NCI-H2107 treated with DMSO at 0.1 percent for 48 hours (cell line): ENCODE results near the gene DNAJA3.

ENCODE experiments used
- DNase-seq: peaks from one replicate; lab custom pipeline; 2025; ENCODE audit not compliant: unreplicated experiment; lab: John Stamatoyannopoulos, UW

The DNAJA3 gene

DNA sequence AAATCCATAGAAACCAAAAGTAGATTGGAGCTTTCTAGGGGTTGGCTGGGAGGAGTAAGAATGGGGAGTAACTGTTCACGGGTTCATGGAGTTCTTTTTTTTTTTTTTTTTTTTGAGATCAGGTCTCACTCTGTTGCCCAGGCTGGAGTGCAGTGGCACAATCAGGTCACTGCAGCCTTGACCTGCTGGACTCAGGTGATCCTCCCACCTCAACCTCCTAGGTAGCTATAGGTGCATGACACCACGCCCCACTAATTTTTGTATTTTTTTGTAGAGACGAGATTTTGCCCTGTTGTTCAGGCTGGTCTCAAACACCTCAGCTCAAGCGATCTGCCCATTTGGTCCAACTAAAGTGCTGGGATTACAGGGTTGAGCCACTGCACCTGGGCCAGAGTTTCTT, 47.2 kb downstream of the DNAJA3 start:
- DNase-seq = no peak

DNA sequence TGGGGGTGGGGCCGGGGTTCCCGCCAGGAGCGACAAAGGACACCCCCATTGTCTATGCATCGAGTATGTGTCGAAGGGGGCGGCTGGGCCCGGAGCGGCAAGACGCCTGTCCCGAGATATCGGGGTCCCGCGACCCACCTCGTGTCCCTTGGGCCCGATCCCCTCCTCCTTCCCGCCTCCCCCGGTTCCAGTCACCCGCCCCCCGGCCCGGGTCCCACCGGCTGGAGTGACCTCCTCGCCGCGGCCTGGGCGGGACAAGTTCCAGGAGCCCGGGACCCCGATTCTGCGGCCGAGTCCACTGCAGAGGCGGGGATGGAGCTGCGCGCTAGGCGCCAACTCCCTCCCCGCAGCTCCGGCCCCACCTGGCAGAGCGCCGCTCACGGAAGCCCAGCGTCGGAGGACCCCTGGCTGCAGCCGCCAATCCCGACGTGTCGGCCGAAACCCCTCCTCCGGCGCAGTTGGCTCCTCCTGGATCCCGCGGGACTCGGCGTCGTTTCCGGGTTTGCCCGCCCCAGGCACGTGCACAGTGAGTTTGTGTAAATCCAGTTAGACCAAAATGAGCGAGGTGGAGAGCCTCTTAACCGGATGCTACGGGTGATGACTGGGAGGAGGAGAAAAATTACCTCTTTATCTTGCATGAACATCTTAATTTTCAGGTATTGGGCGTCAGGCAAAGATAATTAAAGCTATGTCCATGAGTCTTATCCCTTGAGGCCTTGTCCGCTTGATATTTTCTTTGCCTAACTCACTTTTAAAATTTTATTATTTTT, 48.7 kb downstream of the DNAJA3 start, which contains the start of gene NMRAL1:
NMRAL1 (minus strand) TSS at position 434 of the 770 bp plus-strand sequence. CDS start 493 bp downstream, outside the sequence.
- no peak for DNase-seq

DNA sequence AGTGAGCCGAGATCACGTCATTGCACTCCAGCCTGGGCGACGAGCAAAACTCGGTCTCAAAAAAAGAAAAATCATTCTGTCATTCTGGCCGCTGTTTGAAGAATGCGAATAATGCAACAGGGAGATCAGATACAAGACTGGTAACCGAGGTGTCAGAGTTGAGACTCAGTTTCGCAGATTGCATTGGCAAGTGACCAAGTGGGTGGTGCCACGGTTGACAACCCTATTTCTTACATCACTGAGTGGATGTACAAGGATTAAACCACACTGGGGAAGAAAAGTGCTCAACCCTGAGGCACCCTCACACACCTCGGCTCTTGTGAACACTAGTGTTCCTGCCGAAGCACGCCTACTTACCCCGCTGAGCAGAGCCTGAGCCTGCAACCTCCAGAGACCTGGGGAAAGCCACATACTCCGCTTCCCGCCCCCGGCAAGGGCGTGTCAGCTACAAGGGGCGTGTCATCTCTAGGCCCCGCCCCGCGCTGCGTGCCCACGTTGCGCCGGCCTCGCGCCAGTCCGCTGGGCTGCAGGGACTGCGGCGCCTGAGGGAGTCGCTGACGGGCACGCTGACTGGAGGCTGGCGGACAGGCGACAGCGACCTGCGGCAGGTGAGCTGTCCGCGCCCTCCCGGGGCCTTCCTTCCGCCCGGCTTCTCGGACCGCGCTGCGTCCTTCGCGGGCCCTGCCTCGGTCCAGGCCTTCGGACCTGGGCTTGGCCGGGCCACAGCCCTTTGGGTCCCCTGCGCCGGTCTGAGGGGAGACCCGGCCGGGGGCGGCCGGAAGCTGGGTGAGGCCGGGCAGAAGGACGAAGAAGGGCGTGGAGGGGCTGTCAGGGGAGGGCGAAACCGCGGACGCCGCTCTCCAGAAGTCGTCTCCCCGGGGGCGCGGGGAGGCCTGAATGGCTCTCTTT, 50.5 kb downstream of the DNAJA3 start, which contains the start of gene HMOX2:
HMOX2 (plus strand) TSS at position 519 of the 909 bp plus-strand sequence. CDS start 29,127 bp downstream, outside the sequence.
- DNase-seq = peak; percentile 76

DNA sequence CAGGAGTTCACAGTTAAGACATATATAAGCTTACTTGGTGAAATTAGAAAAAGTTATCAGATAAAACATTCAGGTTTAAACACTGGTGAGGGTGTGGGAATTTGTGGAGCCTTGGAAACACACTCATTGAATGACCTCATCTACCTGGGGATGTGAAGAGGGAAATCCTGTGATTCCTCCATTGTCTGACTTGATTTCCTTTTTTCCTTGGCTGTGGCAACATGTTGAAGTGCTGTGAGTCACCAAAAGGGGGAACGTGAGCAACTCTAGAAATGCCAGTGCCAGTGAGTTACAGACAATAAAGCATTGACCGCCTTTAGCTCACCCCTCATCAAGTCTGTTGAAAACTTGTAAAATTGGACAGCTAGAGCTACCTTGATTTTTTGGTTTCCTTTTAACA, 52.3 kb downstream of the DNAJA3 start:
- DNase-seq = no peak

DNA sequence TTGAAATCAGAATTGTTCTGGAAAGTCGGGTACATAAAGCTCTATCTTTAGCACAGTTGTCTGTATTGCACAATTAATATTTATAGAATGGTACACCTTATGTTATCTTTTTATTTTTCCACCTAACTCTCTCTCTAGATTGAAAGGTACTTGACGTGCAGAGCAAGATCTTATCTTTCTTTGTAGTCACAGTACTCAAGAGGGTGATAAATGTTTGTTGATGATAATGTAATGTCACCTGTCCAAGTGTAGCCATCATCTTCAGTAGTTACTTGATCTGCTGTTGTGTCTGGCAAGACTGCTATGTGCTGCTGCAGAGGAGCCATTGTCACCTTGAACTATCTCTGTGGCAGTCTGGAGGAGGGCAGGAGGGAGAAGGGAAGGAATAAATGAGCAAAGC, 55.9 kb downstream of the DNAJA3 start:
- DNase-seq = no peak

DNA sequence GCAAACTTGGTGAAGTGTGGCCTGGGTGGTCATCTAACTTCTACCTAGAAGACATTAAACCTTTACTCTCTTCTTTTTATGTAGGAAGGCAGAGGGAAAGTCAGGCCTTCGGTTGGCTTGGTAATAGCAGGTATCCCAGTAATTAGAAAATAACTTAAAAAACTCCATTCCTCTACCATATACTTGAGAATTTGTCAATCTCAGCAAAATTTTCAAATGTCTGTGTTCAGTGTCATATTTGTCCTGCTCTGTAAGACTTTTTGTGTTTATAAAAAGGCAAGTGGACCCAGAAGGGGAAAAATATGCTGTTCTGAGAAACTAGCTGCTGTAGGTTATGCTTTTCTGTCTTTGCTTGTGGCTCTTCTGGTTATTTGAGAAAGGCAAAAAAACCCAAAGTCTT, 56.3 kb downstream of the DNAJA3 start:
- no peak for DNase-seq

- DNase-seq = no peak
Observed at GRCh38 chr16:4486126-4486893, 60.6 kb downstream of the DNAJA3 start.

DNA sequence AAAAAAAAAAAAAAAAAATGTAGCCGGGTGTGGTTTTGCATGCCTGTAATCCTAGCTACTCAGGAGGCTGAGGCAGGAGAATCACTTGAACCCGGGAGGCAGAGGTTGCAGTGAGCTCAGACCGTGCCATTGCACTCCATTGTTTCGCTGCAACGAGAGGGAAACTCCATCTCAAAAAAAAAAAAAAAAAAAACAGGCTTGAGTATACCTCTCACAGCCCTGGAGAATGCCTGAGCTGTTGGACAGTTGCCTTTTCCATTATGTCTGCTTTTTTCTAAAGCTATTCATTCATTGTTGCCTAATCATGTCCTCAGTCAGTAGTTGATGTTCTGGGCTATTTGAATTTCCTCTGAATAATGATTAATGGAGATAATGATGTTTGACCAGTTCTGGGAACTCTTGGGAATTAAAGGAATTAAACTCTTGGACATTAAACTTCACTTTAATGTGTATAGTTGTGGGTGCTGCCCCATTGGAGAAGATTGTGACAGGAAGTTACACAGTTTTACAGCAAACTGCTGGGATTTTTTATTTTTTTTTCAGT, 62.4 kb downstream of the DNAJA3 start:
- DNase-seq = no peak

GRCh38 chr16:4488499-4488967, 62.9 kb downstream of the DNAJA3 start:
- no peak for DNase-seq

- DNase-seq = no peak
Observed at GRCh38 chr16:4489030-4489429, 63.4 kb downstream of the DNAJA3 start.

- DNase-seq = no peak
Observed at GRCh38 chr16:4491898-4492297, 66.2 kb downstream of the DNAJA3 start.

DNA sequence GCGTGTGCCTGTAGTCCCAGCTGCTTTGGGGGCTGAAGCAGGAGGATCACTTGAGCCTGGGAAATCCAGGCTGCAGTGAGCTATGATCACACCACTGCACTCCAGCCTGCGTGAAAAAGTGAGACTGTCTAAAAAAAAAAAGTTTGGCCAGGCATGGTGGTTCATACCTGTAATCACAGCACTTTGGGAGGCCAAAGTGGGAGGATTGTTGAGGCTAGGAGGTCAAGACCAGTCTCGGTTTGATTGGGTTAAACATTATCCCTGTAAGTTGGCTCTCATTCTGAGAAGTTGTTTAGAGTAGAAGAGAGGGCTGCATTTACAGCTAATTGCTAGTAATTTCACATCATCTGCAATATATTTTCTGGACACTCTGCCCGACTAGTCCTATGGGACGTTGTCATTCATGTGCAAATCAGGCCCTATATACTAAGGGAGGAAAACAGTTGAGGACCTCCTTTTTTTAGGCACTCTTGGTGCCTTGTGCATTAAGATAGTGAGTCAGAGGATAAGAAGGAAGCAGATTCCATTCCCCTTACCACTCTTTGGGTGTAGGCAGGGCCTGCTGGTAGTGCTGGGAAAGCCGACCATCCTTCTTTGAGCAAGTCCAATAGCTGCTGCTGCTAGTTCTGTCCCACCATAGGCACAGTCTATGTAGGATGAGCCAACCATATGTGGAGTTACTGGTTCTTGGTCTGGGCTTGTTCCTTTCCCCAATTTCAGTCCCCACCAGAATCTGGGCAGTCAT, 69.2 kb downstream of the DNAJA3 start:
- no peak for DNase-seq

- no peak for DNase-seq
Observed at GRCh38 chr16:4495766-4496165, 70.1 kb downstream of the DNAJA3 start.

DNA sequence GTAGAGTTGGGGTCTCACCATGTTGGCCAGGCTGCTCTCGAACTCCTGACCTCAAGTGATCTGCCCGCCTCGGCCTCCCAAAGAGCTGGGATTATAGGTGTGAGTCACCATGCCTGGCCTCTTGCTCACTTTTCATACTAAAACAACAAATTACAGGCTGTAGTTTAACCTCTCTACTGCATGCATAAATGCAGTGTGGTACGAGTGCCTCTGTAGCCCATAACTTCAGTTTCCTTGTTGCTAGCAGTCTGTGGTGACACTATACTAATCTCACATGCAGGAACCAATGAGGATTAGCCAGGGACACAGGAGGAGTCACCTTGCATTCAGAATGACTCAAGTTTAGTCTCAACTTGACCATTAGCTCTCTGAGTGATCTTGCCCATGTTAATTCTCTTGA, 70.6 kb downstream of the DNAJA3 start:
- no peak for DNase-seq

GRCh38 chr16:4498546-4499195, 73.0 kb downstream of the DNAJA3 start:
- no peak for DNase-seq

DNA sequence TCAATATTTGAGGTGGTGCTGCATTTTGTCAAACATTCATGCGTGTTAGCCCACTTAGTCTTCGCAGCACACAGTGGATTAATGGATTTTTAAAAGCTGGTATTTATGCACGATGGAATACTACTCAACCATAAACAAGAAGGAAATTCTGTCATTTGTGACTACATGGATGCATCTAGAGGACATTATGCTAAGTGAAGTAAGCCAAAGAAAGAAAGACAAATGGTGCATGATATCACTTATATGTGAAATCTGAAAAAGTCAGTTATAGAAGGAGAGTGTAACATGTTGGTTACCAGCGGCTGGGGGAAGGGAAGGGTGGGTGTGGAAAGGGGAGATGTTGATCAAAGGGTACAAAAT, 73.5 kb downstream of the DNAJA3 start:
- no peak for DNase-seq

GRCh38 chr16:4500272-4500671, 74.6 kb downstream of the DNAJA3 start:
- no peak for DNase-seq

GRCh38 chr16:4501071-4501478, 75.4 kb downstream of the DNAJA3 start:
- DNase-seq = no peak

GRCh38 chr16:4505356-4506147, 79.9 kb downstream of the DNAJA3 start:
- no peak for DNase-seq
